Omental fat pad (tissue), 4 donors: ENCODE data around the gene TTC33. TPM values are rescaled to one million over a fixed set of nuclear protein-coding genes. Genes with fewer than 3 reads are reported as not detected.
"Not testable (repeated sequence)": the region's sequence is repeated elsewhere in the genome, so short reads cannot be mapped to it uniquely, and the experiment has no call there.

Experiments
- ATAC-seq: fragments of 150-250 bp; one replicate; pipeline ENCODE4 v1.9.1; 2016; ENCODE audit warnings: mild to moderate bottlenecking, moderate library complexity; ENCODE audit not compliant: low FRiP score
- DNase-seq: peaks from one replicate; pipeline ENCODE4 v3.0.0-alpha.2; 2019; ENCODE audit warnings: low spot score
- total RNA-seq, 4 donors: library from RNA; depleted of rRNA; stranded (reverse); fragments of >200 nt; gene quantifications; one replicate each; pipeline ENCODE4 v1.1.0, GENCODE V29; 2016
- TF ChIP-seq, protein P1 (sequence below), 3 donors: fragments of 450-650 bp; IDR thresholded peaks; one replicate each; pipeline ENCODE4 v1.5.1; 2016 to 2017; ENCODE audit warnings: antibody characterized with exemption in 3 of 3, mild to moderate bottlenecking in 3 of 3, moderate library complexity in 2 of 3

TTC33 gene
- total RNA-seq, 4 donors from 2014 or later: 8.3 to 15.4 (median 9.3) TPM

DNA sequence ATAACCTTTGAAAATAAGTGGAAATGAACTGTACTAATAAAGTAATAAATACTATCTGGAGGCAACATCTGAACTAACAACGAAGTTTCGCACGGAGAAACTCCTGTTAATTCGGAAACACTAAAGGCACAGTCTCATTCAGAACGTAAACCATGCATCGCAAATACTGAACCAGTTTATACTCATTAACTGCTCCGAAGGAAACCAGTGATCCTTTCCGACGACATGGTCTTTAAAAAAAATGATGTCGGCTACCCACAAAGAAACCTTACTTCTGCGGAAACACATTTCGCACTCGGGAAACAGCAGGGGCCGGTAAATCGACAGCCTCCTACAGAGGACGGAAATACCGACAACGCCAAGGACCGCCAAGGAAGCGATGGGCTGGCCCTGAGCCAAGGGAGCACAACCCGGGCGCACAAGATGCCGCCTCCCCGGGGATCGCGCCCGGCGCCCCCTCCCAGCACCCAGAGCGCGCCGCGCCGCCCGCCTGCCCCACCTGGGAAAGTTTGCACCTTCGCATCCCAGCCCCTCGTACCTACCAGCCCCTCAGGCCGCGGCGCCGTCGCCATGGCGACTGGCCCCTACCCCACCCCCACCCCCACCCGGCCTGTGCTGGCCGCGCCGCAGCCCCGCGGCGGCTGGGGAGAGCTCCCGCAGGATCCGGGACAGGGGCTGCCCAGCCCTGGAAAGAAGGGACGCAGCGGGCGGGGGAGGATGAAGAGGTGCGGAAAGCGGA, 41.7 kb upstream of the TTC33 start:
- TF ChIP-seq, protein P1, sequence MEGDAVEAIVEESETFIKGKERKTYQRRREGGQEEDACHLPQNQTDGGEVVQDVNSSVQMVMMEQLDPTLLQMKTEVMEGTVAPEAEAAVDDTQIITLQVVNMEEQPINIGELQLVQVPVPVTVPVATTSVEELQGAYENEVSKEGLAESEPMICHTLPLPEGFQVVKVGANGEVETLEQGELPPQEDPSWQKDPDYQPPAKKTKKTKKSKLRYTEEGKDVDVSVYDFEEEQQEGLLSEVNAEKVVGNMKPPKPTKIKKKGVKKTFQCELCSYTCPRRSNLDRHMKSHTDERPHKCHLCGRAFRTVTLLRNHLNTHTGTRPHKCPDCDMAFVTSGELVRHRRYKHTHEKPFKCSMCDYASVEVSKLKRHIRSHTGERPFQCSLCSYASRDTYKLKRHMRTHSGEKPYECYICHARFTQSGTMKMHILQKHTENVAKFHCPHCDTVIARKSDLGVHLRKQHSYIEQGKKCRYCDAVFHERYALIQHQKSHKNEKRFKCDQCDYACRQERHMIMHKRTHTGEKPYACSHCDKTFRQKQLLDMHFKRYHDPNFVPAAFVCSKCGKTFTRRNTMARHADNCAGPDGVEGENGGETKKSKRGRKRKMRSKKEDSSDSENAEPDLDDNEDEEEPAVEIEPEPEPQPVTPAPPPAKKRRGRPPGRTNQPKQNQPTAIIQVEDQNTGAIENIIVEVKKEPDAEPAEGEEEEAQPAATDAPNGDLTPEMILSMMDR (IDR thresholded peaks at IDR 0.05): no peak
- ATAC-seq (peak; percentile 64), DNase-seq (peak; percentile 63)

DNA sequence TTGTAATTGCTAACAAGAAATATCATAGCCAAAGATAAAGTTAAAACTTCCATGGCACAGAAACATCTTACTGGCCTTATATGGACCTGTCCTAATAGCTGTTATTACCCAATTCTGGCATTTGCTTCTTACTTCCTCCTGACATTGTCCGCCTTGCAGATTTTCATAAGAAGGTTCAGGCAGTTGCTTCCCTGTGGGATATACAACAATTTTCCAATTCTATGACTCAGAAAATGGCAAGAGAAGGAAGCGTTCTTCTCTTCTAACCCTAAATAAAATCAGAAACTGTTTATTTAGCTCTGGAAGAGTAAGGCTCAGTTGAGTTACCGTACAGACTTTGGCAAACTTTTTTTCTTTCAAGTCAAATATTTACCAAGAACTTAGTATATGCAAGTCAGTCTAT, 40.7 kb upstream of the TTC33 start:
- no peak for ATAC-seq
- TF ChIP-seq, protein P1 (IDR thresholded peaks at IDR 0.05): no peak
- no peak for DNase-seq

DNA sequence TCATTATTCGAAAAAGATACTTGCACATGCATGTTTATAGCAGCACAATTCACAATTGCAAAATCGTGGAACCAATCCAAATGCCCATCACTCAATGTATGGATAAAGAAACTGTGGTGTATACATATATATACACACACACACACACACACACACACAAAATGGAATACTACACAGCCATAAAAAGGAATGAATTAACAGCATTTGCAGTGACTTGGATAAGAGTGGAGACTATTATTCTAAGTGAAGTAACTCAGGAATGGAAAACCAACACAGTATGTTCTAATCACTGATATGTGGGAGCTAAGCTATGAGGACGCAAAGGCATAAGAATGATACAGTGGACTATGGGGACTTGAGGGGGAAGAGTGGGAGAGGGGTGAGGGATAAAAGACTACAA, 39.1 kb upstream of the TTC33 start:
- not testable (repeated sequence) for ATAC-seq, DNase-seq

DNA sequence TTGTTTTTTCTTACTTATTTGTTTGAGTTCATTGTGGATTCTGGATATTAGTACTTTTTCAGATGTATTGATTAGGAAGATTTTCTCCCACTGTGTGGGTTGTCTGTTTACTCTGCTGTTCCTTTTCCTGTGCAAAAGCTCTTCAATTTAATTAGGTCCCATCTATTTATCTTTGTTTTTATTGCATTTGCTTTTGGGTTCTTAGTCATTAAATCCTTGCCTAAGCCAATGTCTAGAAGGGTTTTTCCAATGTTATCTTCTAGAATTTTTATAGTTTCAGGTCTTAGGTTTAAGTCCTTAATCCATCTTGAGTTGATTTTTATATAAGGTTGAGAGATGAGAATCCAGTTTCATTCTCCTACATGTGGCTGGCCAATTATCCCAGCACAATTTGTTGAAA, 38.6 kb upstream of the TTC33 start:
- not testable (repeated sequence) for ATAC-seq, DNase-seq

DNA sequence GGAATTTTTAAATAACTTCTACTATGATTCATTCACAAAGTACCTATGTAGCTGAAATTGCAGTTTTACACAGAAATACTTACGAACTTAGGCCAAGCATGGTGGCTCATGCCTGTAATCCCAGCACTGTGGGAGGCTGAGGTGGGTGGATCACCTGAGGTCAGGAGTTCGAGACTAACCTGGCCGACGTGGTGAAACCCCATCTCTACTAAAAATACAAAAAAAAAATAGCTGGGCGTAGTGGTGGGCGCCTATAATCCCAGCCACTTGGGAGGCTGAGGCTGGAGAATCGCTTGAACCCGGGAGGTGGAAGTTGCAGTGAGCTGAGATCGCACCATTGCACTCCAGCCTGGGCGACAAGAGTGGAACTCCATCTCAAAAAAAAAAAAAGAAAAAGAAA, 36.9 kb upstream of the TTC33 start:
- not testable (repeated sequence) for DNase-seq

DNA sequence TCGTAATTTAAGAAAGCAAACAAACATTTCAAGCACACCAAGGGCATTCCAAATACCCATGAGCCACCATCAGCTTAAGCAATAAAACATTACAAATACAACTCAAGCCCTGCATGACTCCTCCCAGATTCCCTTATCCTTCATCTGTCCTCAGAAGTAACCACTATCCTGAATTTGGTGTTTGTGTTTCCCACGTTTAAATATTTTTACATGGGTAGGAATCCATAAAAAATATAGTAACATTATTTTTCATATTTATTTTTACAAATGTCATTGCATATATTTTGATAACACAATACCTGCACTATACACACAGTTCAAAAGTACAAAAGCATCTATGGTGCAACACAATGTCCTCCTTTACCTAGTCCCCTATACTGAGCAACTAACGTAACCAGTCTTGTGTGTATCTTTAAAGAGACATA, 36.0 kb upstream of the TTC33 start:
- TF ChIP-seq, protein P1 (IDR thresholded peaks at IDR 0.05): no peak
- ATAC-seq (no peak), DNase-seq (no peak)

More for the DNA sequence above, 36.9 kb upstream of the TTC33 start:
- ATAC-seq: not testable (repeated sequence)

DNA sequence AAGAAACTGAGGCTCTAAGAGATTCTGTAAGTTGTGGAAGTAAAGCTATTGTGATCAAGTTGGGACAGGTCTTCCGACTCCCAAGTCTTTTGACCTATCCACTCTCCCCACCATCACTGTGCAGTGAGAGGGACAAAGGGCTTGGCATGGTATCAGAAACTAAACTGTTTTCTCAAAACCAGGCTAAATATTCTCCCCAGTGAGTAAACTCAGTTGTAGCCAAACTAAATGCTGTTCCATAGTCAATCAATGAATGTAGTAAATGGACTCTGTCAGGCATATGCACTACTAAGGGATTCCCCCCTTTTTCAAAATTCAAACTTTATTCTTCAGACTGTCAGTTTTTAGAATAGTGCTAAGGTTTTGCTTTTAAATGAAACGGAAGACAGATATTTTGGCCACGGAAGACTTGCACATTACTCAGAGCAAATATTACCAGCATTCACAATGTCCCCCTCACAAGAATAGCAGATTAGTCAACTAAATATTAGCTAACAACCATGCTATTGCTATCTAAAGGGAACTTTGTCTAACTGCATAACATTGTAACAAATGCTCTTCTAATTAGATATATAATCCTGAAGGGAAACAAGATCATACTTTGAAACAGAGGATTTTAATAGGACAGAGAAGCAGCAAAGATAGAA, 35.3 kb upstream of the TTC33 start:
- DNase-seq (no peak), ATAC-seq (peak; percentile 57)
- TF ChIP-seq, protein P1 (IDR thresholded peaks at IDR 0.05): no peak

DNA sequence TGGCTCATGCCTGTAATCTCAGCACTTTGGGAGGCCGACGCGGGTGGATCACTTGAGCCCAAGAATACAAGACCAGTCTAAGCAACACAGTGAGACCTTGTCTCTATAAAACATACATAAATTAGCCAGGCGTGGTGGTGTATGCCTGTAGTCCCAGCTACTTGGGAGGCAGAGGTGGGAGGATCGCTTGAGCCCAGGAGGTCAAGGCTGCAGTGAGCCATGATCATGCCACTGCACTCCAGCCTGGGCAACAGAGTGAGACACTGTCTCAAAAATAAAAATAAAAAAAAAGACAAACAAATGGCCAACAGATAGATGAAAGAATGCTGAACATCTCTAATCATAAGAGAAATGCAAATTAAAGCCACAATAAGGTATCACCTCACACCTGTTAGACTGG, 33.2 kb upstream of the TTC33 start:
- DNase-seq, ATAC-seq: not testable (repeated sequence)

DNA sequence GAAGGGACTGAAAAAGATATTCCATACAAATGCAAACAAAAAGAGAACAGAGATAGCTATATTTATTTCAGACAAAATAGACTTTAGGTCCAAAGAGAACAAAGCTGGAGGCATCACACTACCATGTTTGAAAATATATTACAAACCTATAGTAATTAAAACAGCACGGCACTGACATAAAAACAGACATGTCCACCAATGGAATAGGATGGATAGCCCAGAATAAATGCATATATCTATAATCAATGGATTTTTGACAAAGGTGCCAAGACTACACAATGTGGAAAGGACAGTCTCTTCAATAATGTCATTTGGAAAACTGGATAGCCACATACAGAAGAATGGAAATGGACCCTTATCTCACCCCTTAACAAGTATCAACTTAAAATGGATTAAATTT, 32.2 kb upstream of the TTC33 start:
- TF ChIP-seq, protein P1 (IDR thresholded peaks at IDR 0.05): no peak
- ATAC-seq: no peak

DNA sequence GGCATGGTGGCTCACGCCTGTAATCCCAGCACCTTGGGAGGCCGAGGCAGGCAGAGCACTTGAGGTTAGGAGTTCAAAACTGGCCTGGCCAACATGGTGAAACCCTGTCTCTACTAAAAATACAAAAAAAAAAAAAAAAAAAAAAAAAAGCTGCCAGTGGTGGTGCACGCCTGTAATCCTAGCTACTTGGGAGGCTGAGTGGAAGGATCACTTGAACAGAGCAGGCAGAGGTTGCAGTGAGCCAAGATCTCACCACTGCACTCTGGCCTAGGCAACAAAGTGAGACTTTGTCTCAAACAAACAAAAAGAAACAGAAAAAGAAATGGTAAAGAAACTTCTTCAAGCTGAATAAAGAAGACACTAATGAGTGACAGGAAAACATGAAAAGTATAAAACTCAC, 30.9 kb upstream of the TTC33 start:
- not testable (repeated sequence) for ATAC-seq, DNase-seq

More for the DNA sequence above, 32.2 kb upstream of the TTC33 start:
- no peak for DNase-seq
